ENCODE measurements around the gene SCP2D1.
A peak's percentile ranks its signal among the peaks of the same experiment; 100 is the strongest.
"Not testable (repeated sequence)": the region's sequence is repeated elsewhere in the genome, so short reads cannot be mapped to it uniquely, and the experiment has no call there.

The SCP2D1 gene

DNA sequence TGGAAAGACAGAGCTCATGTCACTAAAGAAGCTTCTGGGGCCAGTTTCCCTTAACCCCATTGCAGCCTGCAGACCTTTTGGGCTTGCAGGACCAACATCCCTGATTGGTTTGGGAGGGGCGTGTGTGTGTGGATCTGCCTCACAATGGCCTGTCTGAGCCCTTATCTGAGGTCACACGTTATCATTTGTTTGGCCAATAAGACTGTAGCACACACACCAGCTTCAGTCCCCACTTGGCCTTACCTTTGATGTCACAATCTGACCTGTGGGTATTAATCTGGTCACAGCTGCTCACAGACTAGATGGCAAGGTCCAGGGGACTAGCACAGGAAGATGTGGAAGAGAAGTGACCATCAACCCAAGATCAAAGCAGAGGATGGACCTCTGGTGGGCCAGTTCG is at the start of gene SCP2D1:
TSS of gene SCP2D1 (plus strand) at position 301 of the 400 bp plus-strand sequence. CDS start at position 334, 33 bp downstream.
- no peak for DNase-seq

DNA sequence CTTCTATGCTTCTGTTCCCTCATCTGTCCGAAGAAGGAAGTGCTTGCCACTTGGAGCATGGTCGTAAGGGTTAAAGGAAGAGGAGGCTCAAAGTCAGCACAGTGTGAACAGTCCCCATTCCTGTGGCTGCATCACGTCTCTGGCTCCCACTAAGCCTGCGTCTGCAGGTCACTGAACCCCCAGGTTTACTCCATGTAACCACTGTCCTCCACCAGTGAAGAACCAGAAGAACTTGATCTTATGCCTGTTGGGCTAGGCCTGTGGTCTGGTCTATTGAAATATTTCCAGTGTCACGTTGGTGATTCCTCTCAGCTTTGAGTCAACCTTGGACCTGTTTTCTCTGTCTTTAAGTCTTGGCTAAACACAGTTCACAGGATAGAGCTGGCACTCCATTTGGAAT is 45.9 kb upstream of the SCP2D1 start:
- DNase-seq: no peak

DNA sequence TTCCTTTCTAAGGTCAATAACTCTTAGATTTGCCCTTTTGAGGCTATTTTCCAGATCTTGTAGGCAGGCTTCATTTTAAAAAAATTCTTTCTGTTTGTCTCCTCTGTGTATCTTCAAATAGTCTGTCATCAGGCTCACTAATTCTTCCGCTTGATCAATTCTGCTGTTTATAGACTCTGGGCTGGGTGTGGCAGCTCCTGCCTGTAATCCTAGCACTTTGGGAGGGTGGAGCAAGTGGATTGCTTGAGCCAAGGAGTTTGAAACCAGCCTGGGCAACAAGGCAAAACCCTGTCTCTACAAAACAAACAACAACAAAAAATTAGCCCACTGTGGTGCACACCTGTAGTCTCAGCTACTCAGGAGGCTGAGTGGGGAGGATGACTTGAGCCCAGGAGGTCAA is 40.0 kb upstream of the SCP2D1 start:
- no peak for DNase-seq

DNA sequence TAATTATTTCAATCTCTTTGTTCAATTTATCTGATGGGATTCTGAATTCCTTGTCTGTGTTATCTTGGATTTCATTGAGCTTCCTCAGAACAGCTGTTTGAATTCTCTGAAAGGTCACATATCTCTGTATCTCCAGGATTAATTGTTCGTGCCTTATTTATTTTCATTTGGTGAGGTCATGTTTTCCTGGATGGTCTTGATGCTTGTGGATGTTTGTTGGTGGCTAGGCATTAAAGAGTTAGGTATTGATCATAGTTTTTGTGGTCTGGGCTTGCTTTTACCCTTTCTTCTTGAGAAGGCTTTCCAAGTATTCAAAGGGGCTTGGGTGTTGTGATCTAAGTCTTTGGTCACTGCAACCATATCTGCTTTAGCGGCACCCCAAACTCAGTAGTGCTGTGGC is 39.4 kb upstream of the SCP2D1 start:
- no peak for DNase-seq

DNA sequence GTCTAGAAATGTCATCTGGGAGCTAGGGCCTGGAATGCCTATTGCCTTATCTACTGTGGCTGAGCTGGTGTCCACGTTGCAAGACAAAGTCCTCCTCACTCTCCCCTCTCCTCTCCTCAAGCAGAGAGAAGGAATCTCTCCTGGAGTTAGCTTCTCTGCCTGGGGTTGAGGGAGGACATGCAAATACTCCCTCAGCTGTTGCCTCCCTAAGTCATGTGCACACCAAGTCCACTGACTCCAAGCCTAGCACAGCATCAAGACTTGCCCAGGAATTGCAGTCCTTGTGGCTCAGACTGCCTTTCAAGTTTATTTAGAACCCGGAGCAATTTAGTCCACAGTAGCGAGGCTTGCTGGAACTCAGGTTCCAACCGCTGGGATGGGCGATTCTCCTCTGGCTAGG is 38.0 kb upstream of the SCP2D1 start:
- no peak for DNase-seq

DNA sequence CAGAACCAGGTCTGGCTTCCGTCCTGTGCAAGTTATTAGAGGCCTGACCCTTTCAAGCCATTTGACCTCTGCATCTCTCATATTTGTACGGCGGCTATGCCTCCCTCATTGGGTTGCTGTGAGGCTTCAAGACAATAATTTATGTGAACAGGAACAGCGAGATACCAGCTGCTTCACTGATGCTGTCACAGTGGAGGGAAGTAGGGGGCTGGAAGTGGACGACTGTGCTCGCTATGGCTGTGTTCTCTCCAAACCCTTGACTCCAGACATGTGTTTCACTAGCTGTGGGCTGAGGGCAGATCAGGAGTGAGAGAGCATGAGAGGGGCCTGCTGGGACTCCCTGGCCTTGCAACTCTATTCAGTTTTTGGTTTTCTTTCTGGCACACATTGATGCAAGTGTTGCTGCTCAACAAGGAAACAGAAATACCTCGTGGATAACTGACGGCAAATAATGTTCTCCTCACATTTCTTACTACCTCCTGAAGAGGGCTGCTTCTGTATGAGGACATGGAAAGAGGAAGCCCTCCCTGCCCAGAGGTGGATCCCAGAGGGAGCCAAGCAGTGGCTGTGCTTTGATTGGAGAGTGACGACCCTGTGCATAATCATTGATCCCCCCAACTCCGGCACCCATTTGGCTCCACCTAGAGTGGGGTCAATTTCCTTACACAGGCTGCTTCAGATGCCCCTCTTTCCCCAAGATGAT is 34.7 kb upstream of the SCP2D1 start:
- DNase-seq: no peak

DNA sequence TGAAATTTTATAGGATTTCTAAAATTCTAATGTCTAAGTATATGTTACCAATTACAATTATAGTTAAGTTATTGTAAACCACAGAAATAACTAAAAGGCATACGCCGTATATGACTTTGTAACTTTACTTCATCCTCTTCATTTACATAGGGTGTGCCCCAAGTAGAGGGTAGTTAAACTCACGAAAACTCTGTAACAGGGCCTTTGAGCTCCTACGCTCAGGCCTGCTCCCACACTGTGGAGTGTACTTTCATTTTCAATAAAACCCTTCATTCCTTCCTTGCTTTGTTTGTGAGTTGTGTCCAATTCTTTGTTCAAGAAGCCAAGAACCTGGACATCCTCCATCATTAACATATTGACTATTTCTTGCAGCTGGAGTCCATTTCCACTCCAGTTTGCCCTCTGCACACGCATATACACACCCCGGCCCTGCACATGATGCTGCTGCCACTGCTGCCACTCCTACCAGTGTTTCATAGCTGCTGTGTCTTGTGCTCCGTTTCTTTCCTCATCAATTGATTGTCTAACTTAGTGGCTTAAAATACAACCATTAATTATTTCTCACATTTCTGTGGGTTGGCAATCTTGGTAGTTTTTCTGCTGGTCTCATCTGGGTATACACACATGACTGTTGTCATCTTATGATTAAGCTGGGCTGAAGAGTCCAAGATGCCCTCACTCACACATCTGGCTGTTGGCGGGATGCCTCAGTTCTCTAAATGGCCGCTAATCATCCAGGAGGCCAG is 33.0 kb upstream of the SCP2D1 start:
- no peak for DNase-seq

DNA sequence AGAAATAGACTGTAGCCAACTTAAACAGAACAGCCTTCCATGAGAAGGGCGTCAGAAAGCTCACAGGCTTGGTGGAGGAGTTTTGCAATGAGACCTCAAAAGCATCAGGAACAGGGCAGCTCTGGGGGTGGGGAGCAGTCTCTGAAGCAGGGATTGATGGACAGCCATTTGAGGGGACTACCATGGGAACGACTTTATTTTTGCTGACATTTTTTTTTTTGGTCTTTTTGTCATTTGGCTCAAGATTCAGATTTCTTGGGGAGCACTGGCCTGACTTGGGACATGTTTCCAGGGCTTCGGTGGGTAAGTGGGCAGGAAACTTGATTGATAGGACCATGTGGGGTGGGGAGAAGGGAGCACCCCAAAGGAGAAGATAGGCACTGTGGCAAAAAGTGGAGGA is 32.1 kb upstream of the SCP2D1 start:
- DNase-seq: no peak

DNA sequence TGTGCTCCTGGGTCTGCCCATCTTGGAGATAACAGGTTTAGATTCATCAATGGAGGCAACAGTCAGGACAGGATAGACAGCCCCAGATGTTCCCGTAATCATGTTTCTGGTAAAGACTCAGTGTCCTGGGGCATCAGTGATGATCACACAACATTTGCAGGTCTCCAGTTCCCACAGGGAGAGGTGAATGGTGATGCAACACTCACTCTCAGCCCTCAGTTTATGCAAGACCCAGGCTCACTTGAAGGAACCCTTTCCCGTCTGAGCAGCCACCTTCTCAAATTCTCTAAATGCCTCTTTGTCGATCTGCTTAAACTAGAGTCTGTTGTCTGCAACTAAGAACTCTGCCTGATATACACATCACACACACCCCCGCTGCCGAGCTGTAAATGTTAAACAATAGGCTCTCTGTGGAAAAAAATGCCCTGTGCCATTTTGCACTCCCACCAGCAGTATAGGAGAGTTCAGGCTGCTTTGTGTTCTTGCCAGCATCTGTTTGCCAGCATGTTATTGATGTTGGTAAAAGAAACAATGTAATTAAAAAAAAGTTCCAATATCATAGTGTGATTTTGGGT is 30.1 kb upstream of the SCP2D1 start:
- DNase-seq: no peak

DNA sequence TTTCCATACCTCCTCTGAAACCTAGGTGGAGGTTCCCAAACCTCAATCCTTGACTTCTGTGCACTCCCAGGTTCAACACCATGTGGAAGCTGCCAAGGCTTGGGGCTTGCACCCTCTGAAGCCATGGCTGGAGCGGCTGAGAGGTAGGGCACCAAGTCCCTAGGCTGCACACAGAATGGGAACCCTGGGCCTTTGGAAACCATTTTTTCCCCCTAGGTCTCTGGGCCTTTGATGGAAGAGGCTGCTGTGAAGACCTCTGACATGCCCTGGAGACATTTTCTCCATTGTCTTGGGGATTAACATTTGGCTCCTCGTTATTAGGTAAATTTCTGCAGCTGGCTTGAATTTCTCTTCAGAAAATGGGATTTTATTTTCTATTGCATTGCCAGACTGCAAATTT is 26.5 kb upstream of the SCP2D1 start:
- DNase-seq: not testable (repeated sequence)

DNA sequence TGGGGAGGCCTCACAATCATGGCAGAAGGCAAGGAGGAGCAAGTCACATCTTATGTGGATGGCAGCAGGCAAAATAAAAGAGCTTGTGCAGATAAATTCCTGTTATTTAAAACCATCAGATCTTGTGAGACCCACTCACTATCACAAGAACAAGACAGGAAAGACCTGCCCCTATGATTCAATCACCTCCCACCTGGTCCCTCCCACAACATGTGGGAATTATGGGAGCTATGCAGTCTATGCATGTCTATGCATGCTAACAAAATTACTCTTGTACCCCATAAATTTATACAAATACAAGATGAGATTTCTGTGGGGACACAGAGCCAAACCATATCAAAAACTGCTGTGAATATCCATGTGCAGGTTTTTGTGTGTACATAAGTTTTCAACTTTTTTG is 25.6 kb upstream of the SCP2D1 start:
- no peak for DNase-seq

DNA sequence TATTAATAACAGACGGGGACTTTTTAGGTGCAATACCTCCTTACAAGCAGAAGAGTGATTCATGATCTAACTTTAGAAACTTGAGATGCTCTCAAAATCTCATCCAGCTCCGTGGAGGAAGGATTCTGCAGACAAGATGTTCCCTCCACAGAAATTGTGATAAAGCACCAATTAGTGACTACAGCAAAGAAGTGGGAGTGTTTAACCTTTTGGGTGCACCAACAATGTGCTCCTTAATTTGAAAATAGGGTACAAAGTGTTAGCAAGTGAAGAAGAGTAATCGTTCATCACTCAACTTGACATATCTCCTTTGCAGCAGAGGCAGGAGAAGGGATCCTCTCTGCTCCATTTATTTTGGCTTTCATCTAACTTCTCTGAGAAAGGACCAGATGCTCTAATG is 22.8 kb upstream of the SCP2D1 start:
- no peak for DNase-seq

DNA sequence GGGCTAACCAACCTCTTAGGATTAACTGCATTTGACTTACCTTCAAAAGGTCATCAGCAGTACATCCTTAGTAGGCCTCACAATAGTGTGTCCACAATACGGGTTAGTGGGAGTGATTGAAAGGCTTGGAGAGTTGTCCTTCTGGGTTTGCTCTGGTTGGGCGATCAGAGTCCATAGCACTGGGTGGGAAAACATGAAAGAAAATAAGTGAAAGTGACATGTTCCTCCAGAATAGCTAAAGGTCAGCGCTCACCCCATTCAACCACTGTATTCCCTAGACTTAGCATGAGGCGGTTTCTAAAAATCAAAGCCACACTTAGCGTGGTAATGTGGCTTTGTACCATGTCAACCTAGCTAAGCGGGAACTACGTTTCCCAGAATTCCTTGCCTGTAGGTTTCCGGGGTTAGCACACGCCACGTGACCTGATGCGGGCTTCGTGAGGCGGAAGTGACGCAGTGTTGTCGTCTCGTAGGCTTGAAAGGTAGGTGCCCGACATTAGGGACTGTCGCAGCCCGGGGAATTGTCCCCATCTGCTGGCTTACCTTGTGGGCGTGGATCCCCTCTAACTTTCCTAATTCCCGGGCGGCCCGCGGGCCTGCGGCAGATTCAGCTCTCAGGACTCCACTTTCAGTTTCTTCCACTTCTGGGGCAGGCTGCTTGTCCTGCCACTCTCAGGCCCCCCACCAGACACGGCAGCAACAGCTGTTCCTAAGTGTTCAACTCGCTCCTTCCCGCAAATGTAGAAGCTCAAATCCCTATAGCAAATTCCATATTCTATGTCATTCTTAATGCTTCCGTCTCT is 19.8 kb upstream of the SCP2D1 start:
- DNase-seq: peak; percentile 95 to 97

DNA sequence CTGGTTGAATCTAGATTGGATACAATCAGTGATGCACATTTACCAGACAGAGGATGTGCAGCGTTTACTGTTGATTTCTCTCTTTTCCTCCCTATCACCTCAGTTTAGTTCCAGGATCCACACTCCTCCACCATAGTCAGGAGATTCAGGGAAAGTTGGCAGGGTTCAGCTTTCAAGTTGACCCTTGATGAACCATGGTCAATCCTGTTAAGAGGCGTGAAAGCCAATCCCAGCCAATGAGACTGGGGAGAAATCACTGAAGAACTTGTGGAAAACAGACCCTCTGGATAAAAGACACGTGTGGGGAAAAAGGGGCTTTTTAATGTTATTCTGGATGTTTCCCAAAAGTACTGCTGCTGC is 19.2 kb upstream of the SCP2D1 start:
- DNase-seq: no peak

DNA sequence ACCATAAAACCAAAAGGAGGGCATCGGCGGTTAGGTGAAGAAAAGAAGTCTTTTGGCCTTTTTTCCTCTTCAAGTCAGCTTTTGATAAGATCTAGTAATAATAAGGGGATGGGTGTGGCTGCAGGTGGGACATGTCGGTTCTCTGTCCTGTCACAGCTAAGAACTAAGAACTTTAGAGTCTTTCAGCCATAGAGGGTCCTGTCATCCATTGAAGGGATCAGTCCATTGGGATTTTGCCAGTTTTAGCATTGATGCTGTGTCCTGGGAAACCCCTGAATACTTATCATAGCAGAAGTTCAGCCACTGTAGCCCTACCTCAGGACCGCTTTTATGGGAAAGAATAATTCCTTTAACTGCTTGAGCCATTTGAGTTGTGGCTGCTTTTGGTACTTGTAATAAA is 18.2 kb upstream of the SCP2D1 start:
- no peak for DNase-seq

DNA sequence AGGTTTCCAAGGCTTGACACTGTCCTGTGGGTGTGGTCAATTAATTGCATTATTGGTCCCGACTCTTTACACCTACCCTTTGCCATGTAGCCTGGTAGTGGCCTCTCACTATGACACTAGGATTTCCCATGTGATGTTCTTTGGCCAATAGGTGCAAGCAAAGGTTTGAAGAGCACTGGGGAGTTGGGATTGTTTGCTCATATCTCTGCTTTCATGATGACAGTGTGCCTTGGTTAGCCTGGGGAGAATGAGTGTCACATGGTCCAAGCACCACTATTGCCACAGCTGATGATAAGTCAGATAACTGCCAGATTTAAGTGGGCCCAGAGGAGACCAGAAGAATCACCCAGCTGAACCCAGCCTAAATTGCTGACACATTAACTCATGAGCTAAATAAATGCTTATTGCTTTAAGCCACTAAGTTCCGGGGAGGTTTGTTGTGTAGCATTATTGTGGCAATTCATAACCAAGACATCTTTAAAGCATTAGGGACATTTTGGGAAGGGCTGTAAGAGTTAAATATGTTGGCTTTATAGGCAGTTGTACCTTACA is 17.2 kb upstream of the SCP2D1 start:
- no peak for DNase-seq

DNA sequence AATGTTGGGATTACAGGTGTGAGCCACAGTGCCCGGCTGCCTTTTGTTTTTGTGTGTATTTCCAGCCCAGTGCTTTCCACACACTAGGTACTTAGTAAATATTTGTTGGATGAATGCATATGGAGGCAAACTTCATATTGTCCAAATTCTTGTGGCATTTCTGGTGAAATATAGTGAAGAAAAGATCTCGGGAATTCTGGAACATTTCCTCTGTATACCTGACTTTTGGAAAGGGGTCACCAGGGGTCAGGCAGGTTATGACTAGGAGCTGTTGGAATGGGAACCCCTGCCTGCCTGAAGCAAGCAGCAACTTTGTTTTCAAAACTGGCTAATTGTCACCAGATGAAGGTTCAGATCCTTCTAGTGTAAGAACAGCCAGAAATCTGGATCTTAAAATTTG is 12.1 kb upstream of the SCP2D1 start:
- DNase-seq: no peak

DNA sequence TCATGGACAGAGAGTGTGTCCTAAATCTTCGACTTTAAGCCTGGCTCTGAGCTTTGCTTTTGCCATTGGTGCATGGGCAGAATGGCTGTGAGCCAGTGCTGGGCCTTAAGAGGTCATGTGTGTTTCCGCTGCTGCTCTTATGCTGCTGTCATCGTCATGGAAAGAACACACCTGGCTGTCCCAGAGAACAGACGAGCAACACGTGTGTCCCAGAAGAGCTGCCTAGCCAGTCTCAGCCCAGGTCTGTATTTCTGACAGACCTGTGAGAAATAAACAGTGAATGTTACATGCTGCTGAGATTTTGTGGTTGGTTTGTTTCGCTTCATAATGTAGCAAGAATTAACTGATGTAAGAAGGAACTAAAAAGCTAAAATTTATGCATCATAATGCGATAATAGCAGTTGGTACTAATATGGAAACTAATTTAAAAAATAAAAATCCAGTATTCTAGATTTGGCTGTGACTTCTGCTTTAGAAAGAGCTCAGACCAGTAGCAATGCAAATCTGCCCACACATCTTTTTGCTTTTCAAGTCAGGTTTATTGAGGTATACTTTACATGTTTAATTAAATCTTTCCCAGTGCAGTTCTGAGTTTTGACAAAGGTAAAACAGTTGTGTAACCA is 11.5 kb upstream of the SCP2D1 start:
- no peak for DNase-seq

DNA sequence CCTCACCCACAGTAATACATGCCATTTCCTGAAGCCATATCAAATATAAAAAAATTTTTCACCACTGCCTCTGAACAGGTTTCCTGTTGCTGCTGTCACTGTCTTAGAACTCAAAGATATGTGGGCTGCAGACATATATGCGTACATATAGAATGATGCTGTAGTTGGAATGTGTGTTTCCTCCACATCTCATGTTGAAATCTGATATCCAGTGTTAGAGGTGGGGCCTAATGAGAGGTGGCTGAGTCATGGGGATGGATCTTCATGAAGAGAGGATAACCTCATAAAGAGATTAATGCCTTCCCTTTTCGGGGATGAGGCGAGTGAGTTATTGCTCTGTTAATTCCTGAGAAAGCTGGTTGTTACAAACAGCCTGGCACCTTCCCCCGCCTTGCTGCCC is 7.7 kb upstream of the SCP2D1 start:
- DNase-seq: peak in 1 of 2 experiments; percentile 78

DNA sequence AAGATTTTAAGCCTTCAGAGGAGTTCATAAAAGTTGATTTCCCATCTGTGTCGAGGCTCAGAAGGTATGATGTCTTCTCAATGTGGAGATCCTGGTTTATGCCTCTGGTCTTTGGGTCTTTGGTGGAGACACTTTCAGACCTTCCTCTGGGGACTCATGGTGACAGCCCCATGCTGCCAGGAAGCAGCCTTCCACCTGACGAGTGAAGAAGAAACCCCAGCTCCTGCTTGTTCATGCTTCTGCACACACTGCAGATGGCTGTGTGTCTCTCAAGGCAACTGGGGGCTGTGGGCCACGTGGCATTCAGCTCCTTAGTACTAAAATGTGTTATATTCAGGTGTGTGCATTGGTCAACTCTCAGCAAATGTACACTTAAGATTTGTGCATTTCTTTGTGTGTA is 4.9 kb upstream of the SCP2D1 start:
- DNase-seq: no peak

DNA sequence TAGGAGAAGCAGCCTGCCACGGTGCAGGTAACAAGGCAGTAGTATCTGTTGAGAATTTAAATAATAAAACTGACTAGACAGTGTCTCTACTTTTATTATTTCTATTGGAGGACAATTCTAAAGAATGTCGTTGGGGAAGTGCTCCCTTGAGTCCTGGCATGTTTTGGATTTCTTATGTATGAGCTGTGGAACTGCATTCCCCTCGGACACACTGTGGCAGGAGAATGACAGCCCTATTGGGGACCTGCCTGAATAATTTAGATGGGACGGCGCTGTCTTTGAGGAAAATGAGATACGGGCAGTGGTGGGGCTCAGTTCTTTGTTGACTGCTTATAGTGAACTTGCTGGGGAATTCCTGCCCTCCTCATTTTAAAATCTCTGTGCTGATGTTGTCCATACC is 2.4 kb upstream of the SCP2D1 start:
- DNase-seq: no peak

DNA sequence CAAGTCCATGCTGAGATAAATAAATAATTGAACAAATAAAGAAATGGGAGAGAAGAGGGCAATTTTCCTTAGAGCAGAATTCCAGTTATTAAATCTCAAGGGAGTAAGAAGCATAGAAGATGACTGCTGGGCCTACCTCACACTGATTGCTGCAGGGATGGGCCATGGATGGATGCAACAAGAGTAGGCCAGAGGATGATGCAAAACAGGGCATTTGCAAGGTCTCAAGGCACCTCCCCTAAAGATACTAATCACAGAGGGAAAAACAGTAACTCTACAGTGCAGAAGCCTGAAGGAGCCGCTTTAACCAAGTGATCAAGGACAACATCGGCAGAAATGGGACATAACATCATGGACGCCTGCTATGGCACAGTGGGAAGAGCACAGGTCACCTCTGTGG is 1.7 kb upstream of the SCP2D1 start:
- DNase-seq: no peak
